ENCODE results near the gene NR6A1. TPM values are rescaled to one million over a fixed set of nuclear protein-coding genes. Genes with fewer than 3 reads are reported as not detected.

Gene NR6A1
- total and polyA plus RNA-seq, 2 experiments from 2014 or later = 0.16 TPM; not detected in 1

- Histone ChIP-seq H3K4me3 (no peak overlapping the region), H3K4me1 (ENCODE audit: insufficient read depth) (no peaks in the 10 kb centered on the region), H3K4me2 (ENCODE audit: unreplicated experiment) (no peak overlapping the region), H3K9me2 (ENCODE audit: insufficient read depth) (no peaks in the 10 kb centered on the region), H3K79me2 (ENCODE audit: insufficient read depth) (no peaks in the 10 kb centered on the region), H3K27me3 (replicated peaks; ENCODE audit: insufficient read depth) (peaks cover 62% of the 10 kb centered on the region), H3K36me3 (ENCODE audit: low read depth) (no peaks in the 10 kb centered on the region), H4K20me1 (ENCODE audit: insufficient read depth) (no peaks in the 10 kb centered on the region), H3K9me3 (ENCODE audit: low read depth) (no peaks in the 10 kb centered on the region), H3F3A (ENCODE audit: insufficient read depth) (no peaks in the 10 kb centered on the region; the same call in 1 of the 2 replicates), H3K27ac (no peak overlapping the region), H2AFZ (no peak overlapping the region), H3K9ac (no peak overlapping the region)
- 18% methylated on average over 11 of the region's 11 CpGs for WGBS, 2 experiments (ENCODE audit: low coverage in 1 of 2, low lambda C conversion rate in 2 of 2, missing lambda C conversion rate in 2 of 2)
- DNase-seq = no peak
- TF ChIP-seq EZH2 (IDR thresholded peaks at IDR 0.05; ENCODE audit: insufficient read depth, poor library complexity, severe bottlenecking) (peak; percentile 34), EZH2phosphoT487 (IDR thresholded peaks at IDR 0.05; ENCODE audit: insufficient read depth, low read depth) (no peak; the same call in 1 of the 2 replicates)
- in situ Hi-C loops (cut with MboI) = no loop called here
Observed at GRCh38 chr9:124768750-124769548, 2.2 kb downstream of the NR6A1 start.

- Histone ChIP-seq H3K9me3 (ENCODE audit: low read depth) (no peaks in the 10 kb centered on the region), H3K9ac (no peak overlapping the region), H3K9me2 (ENCODE audit: insufficient read depth) (no peaks in the 10 kb centered on the region), H3K79me2 (ENCODE audit: insufficient read depth) (no peaks in the 10 kb centered on the region), H2AFZ (no peak overlapping the region), H3K27ac (no peak overlapping the region), H3K36me3 (ENCODE audit: low read depth) (no peaks in the 10 kb centered on the region), H4K20me1 (ENCODE audit: insufficient read depth) (no peaks in the 10 kb centered on the region), H3K4me3 (no peak overlapping the region), H3K4me2 (ENCODE audit: unreplicated experiment) (no peak overlapping the region), H3K4me1 (ENCODE audit: insufficient read depth) (no peaks in the 10 kb centered on the region), H3F3A (ENCODE audit: insufficient read depth) (no peaks in the 10 kb centered on the region; the same call in 1 of the 2 replicates), H3K27me3 (replicated peaks; ENCODE audit: insufficient read depth) (peaks cover 67% of the 10 kb centered on the region)
- TF ChIP-seq EZH2phosphoT487 (IDR thresholded peaks at IDR 0.05; ENCODE audit: insufficient read depth, low read depth) (no peak), EZH2 (IDR thresholded peaks at IDR 0.05; ENCODE audit: insufficient read depth, poor library complexity, severe bottlenecking) (no peak)
- WGBS, 2 experiments (ENCODE audit: low coverage in 1 of 2, low lambda C conversion rate in 2 of 2, missing lambda C conversion rate in 2 of 2) = 67 to 70% methylated on average over 3 of the region's 3 CpGs
- in situ Hi-C loops (cut with MboI) = no loop called here
- no peak for DNase-seq
Observed at GRCh38 chr9:124768334-124768733, 2.8 kb downstream of the NR6A1 start.

- Histone ChIP-seq H3K27ac (no peak overlapping the region), H3K4me1 (ENCODE audit: insufficient read depth) (no peaks in the 10 kb centered on the region), H3K9ac (no peak overlapping the region), H3K9me3 (ENCODE audit: low read depth) (no peaks in the 10 kb centered on the region), H3F3A (ENCODE audit: insufficient read depth) (no peaks in the 10 kb centered on the region; the same call in 1 of the 2 replicates), H3K79me2 (ENCODE audit: insufficient read depth) (no peaks in the 10 kb centered on the region), H3K36me3 (ENCODE audit: low read depth) (no peaks in the 10 kb centered on the region), H3K27me3 (replicated peaks; ENCODE audit: insufficient read depth) (peaks cover 72% of the 10 kb centered on the region), H3K9me2 (ENCODE audit: insufficient read depth) (no peaks in the 10 kb centered on the region), H3K4me2 (ENCODE audit: unreplicated experiment) (no peak overlapping the region), H3K4me3 (no peak overlapping the region), H2AFZ (no peak overlapping the region), H4K20me1 (ENCODE audit: insufficient read depth) (no peaks in the 10 kb centered on the region)
- 73 to 84% methylated on average over 2 of the region's 2 CpGs for WGBS, 2 experiments (ENCODE audit: low coverage in 1 of 2, low lambda C conversion rate in 2 of 2, missing lambda C conversion rate in 2 of 2)
- DNase-seq = no peak
- TF ChIP-seq EZH2phosphoT487 (IDR thresholded peaks at IDR 0.05; ENCODE audit: insufficient read depth, low read depth) = no peak
- TF ChIP-seq EZH2 (IDR thresholded peaks at IDR 0.05; ENCODE audit: insufficient read depth, poor library complexity, severe bottlenecking) = no peak
- in situ Hi-C loops (cut with MboI) = no loop called here
Observed at GRCh38 chr9:124767821-124768220, 3.3 kb downstream of the NR6A1 start.

- no peak for DNase-seq
- WGBS, 2 experiments (ENCODE audit: low coverage in 1 of 2, low lambda C conversion rate in 2 of 2, missing lambda C conversion rate in 2 of 2) = 46 to 50% methylated on average over 4 of the region's 4 CpGs
- in situ Hi-C loops (cut with MboI) = no loop called here
- Histone ChIP-seq H3K9me2 (ENCODE audit: insufficient read depth) (no peaks in the 10 kb centered on the region), H3K4me1 (ENCODE audit: insufficient read depth) (no peaks in the 10 kb centered on the region), H3K79me2 (ENCODE audit: insufficient read depth) (no peaks in the 10 kb centered on the region), H3K4me2 (ENCODE audit: unreplicated experiment) (no peak overlapping the region), H3K27ac (no peak overlapping the region), H3K9ac (no peak overlapping the region), H3F3A (ENCODE audit: insufficient read depth) (no peaks in the 10 kb centered on the region; the same call in 1 of the 2 replicates), H3K9me3 (ENCODE audit: low read depth) (no peaks in the 10 kb centered on the region), H4K20me1 (ENCODE audit: insufficient read depth) (no peaks in the 10 kb centered on the region), H3K36me3 (ENCODE audit: low read depth) (no peaks in the 10 kb centered on the region), H3K4me3 (no peak overlapping the region), H3K27me3 (replicated peaks; ENCODE audit: insufficient read depth) (peaks cover 81% of the 10 kb centered on the region), H2AFZ (no peak overlapping the region)
- TF ChIP-seq EZH2 (IDR thresholded peaks at IDR 0.05; ENCODE audit: insufficient read depth, poor library complexity, severe bottlenecking) (no peak), EZH2phosphoT487 (IDR thresholded peaks at IDR 0.05; ENCODE audit: insufficient read depth, low read depth) (no peak)
Observed at GRCh38 chr9:124766815-124767554, 4.1 kb downstream of the NR6A1 start.
